Liver (tissue), 9 donors: ENCODE data around the gene EPB41L4B. TPM values are rescaled to one million over a fixed set of nuclear protein-coding genes. Genes with fewer than 3 reads are reported as not detected.
"Not testable (repeated sequence)": the region's sequence is repeated elsewhere in the genome, so short reads cannot be mapped to it uniquely, and the experiment has no call there.

Source experiments
- DNase-seq: peaks from one replicate; pipeline ENCODE4 v3.0.0-alpha.2; 2017; ENCODE audit warnings: low spot score
- H3K27ac ChIP-seq, 2 donors: one replicate each; pipeline ENCODE4 v1.7.0; 2013; ENCODE audit warnings: inconsistent platforms in 2 of 2, low read length in 2 of 2, control low read depth in 1 of 2, low read depth in 1 of 2, mild to moderate bottlenecking in 1 of 2
- H3K27me3 ChIP-seq, 4 donors: one replicate each; pipeline versions ENCODE4 v1.6.1 to v1.7.0; 2013; ENCODE audit warnings: low read length in 3 of 4, inconsistent platforms in 1 of 4, mild to moderate bottlenecking in 1 of 4, moderate library complexity in 1 of 4; ENCODE audit not compliant: control insufficient read depth in 4 of 4, insufficient read depth in 4 of 4
- H3K36me3 ChIP-seq, 4 donors: one replicate each; pipeline versions ENCODE4 v1.6.1 to v1.7.0; 2013; ENCODE audit warnings: low read length in 3 of 4, mild to moderate bottlenecking in 3 of 4, low read depth in 1 of 4, moderate library complexity in 1 of 4; ENCODE audit not compliant: control insufficient read depth in 4 of 4, insufficient read depth in 3 of 4
- H3K4me1 ChIP-seq, 4 donors: one replicate each; pipeline versions ENCODE4 v1.6.1 to v1.7.0; 2013; ENCODE audit warnings: low read length in 3 of 4, mild to moderate bottlenecking in 3 of 4, moderate library complexity in 1 of 4; ENCODE audit not compliant: control insufficient read depth in 4 of 4, insufficient read depth in 4 of 4
- H3K4me3 ChIP-seq, 3 donors: one replicate each; pipeline versions ENCODE4 v1.6.1 to v1.7.0; 2013; ENCODE audit warnings: low read length in 3 of 3, control low read depth in 1 of 3, low read depth in 1 of 3, mild to moderate bottlenecking in 1 of 3
- H3K9ac ChIP-seq, 2 donors: one replicate each; pipeline ENCODE4 v1.7.0; 2013; ENCODE audit warnings: low read length in 2 of 2, mild to moderate bottlenecking in 2 of 2, moderate library complexity in 2 of 2, control low read depth in 1 of 2, low read depth in 1 of 2
- H3K9me3 ChIP-seq, 4 donors: one replicate each; pipeline versions ENCODE4 v1.6.1 to v1.7.0; 2013; ENCODE audit warnings: low read length in 3 of 4; ENCODE audit not compliant: control insufficient read depth in 4 of 4
- EGR1 ChIP-seq, 2 donors: IDR thresholded peaks; 2 replicates each; pipeline ENCODE4 v1.6.1; 2016 to 2018; ENCODE audit warnings: antibody characterized with exemption in 2 of 2, low read depth in 2 of 2
- FOXA1 ChIP-seq: IDR thresholded peaks from 2 replicates; pipeline ENCODE4 v1.6.1; 2016; ENCODE audit warnings: antibody characterized with exemption
- FOXA2 ChIP-seq: IDR thresholded peaks from 2 replicates; pipeline ENCODE4 v1.6.1; 2016; ENCODE audit warnings: antibody characterized with exemption
- GABPA ChIP-seq, 2 donors: IDR thresholded peaks in 1 of 2; conservative IDR thresholded peaks in 1 of 2; 2 replicates each; pipeline ENCODE4 v1.6.1; 2016; ENCODE audit warnings: antibody characterized with exemption in 2 of 2, mild to moderate bottlenecking in 1 of 2, moderate library complexity in 1 of 2
- HNF4G ChIP-seq: IDR thresholded peaks from 2 replicates; pipeline ENCODE4 v1.6.1; 2016; ENCODE audit warnings: antibody characterized with exemption
- JUND ChIP-seq, 2 donors: IDR thresholded peaks; 2 replicates each; pipeline ENCODE4 v1.6.1; 2016; ENCODE audit warnings: antibody characterized with exemption in 2 of 2
- NR2F2 ChIP-seq: IDR thresholded peaks from 2 replicates; pipeline ENCODE4 v1.6.1; 2016; ENCODE audit warnings: antibody characterized with exemption
- RAD21 ChIP-seq, 2 donors: IDR thresholded peaks; 2 replicates each; pipeline ENCODE4 v1.6.1; 2016; ENCODE audit warnings: antibody characterized with exemption in 2 of 2, mild to moderate bottlenecking in 2 of 2
- SP1 ChIP-seq: IDR thresholded peaks from 2 replicates; pipeline ENCODE4 v1.6.1; 2018; ENCODE audit warnings: antibody characterized with exemption, mild to moderate bottlenecking
- TAF1 ChIP-seq: conservative IDR thresholded peaks from 2 replicates; pipeline ENCODE4 v1.6.1; 2016; ENCODE audit warnings: antibody characterized with exemption, mild to moderate bottlenecking
- YY1 ChIP-seq: IDR thresholded peaks from 2 replicates; pipeline ENCODE4 v1.6.1; 2016; ENCODE audit warnings: antibody characterized with exemption, mild to moderate bottlenecking
- WGBS: extraction: QIAGEN DNeasy Blood & Tissue Kit; methylation state at CpG from one replicate; pipeline ENCODE4 v1.1.7; 2013; 5-methylcytosine and 5-hydroxymethylcytosine counted together
- polyA plus RNA-seq, 2 donors: library from polyadenylated mRNA; stranded (reverse) in 1 of 2; unstranded in 1 of 2; fragments of 200-250 nt in 1 of 2; fragments of >200 nt in 1 of 2; fragmentation: Nextera tagmentation in 1 of 2; extraction: Ambion mirVana in 1 of 2; gene quantifications; one replicate each; pipeline versions ENCODE4 v1.2.1 to v1.2.3, GENCODE V29; 2013 to 2015
- total RNA-seq, 2 donors: library from RNA; depleted of rRNA; stranded (reverse); fragments of >200 nt; gene quantifications; one replicate each; pipeline ENCODE4 v1.2.3, GENCODE V29; 2014
- TF ChIP-seq, protein P1 (sequence below): IDR thresholded peaks from 2 replicates; pipeline ENCODE4 v1.6.1; 2016; ENCODE audit warnings: antibody characterized with exemption
- TF ChIP-seq, protein P2 (sequence below): IDR thresholded peaks from 2 replicates; pipeline ENCODE4 v1.6.1; 2016; ENCODE audit warnings: antibody characterized with exemption
- TF ChIP-seq, protein P3 (sequence below): IDR thresholded peaks from 2 replicates; pipeline ENCODE4 v1.6.1; 2016; ENCODE audit warnings: antibody characterized with exemption, mild to moderate bottlenecking
- TF ChIP-seq, protein P4 (sequence below): fragments of 150-350 bp; IDR thresholded peaks from 2 replicates; pipeline ENCODE4 v1.5.1; 2017; ENCODE audit warnings: improper control_type of control experiment, low read depth, low read length; ENCODE audit not compliant: missing input control
- donor health status: healthy.
- donor health status: healthy.
- donor health status: healthy.
- donor health status: healthy.
- donor health status: healthy.

Gene EPB41L4B
- total and polyA plus RNA-seq, 4 donors = 9.9 to 42.6 (median 23.9) TPM

DNA sequence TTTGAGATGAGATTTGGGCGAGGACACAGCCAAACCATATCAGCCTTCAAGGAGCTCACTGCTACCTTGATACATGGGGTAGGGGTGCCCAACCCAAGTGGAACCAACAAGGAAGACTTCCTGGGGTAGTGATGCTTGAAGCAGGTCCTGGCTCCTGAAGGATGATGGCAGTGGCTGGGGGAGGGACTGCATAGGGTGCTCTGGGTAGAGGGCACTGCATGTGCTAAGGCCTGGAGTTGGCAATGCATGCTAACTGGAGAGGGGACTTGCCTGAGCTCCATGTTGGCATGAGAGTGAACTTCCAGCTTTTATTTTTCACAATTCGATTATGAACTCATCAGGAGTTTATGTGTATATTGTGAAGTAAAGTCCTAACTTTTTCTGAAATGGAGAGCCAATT is 95.2 kb downstream of the EPB41L4B start:
- Histone ChIP-seq H3K36me3 (no peaks in the 10 kb centered on the region), H3K4me1 (no peaks in the 10 kb centered on the region), H3K4me3 (no peak overlapping the region), H3K27me3 (no peaks in the 10 kb centered on the region), H3K9me3 (no peaks in the 10 kb centered on the region), H3K9ac (no peak overlapping the region), H3K27ac (no peak overlapping the region)
- no peak for TF ChIP-seq EGR1 (IDR thresholded peaks at IDR 0.05; ENCODE audit: low read depth in 2 of 2)
- TF ChIP-seq YY1 = no peak
- no peak for TF ChIP-seq RAD21 (IDR thresholded peaks at IDR 0.05)
- TF ChIP-seq, protein P1, sequence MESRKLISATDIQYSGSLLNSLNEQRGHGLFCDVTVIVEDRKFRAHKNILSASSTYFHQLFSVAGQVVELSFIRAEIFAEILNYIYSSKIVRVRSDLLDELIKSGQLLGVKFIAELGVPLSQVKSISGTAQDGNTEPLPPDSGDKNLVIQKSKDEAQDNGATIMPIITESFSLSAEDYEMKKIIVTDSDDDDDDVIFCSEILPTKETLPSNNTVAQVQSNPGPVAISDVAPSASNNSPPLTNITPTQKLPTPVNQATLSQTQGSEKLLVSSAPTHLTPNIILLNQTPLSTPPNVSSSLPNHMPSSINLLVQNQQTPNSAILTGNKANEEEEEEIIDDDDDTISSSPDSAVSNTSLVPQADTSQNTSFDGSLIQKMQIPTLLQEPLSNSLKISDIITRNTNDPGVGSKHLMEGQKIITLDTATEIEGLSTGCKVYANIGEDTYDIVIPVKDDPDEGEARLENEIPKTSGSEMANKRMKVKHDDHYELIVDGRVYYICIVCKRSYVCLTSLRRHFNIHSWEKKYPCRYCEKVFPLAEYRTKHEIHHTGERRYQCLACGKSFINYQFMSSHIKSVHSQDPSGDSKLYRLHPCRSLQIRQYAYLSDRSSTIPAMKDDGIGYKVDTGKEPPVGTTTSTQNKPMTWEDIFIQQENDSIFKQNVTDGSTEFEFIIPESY = no peak
- TF ChIP-seq JUND (IDR thresholded peaks at IDR 0.05) = no peak
- no peak for TF ChIP-seq SP1
- TF ChIP-seq HNF4G = no peak
- TF ChIP-seq, protein P2, sequence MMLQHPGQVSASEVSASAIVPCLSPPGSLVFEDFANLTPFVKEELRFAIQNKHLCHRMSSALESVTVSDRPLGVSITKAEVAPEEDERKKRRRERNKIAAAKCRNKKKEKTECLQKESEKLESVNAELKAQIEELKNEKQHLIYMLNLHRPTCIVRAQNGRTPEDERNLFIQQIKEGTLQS = no peak
- no peak for TF ChIP-seq TAF1
- TF ChIP-seq, protein P3, sequence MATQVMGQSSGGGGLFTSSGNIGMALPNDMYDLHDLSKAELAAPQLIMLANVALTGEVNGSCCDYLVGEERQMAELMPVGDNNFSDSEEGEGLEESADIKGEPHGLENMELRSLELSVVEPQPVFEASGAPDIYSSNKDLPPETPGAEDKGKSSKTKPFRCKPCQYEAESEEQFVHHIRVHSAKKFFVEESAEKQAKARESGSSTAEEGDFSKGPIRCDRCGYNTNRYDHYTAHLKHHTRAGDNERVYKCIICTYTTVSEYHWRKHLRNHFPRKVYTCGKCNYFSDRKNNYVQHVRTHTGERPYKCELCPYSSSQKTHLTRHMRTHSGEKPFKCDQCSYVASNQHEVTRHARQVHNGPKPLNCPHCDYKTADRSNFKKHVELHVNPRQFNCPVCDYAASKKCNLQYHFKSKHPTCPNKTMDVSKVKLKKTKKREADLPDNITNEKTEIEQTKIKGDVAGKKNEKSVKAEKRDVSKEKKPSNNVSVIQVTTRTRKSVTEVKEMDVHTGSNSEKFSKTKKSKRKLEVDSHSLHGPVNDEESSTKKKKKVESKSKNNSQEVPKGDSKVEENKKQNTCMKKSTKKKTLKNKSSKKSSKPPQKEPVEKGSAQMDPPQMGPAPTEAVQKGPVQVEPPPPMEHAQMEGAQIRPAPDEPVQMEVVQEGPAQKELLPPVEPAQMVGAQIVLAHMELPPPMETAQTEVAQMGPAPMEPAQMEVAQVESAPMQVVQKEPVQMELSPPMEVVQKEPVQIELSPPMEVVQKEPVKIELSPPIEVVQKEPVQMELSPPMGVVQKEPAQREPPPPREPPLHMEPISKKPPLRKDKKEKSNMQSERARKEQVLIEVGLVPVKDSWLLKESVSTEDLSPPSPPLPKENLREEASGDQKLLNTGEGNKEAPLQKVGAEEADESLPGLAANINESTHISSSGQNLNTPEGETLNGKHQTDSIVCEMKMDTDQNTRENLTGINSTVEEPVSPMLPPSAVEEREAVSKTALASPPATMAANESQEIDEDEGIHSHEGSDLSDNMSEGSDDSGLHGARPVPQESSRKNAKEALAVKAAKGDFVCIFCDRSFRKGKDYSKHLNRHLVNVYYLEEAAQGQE = no peak
- no peak for TF ChIP-seq GABPA (IDR thresholded peaks at IDR 0.05 in 1 of 2, conservative IDR thresholded peaks at IDR 0.05 in 1 of 2)
- TF ChIP-seq, protein P4, sequence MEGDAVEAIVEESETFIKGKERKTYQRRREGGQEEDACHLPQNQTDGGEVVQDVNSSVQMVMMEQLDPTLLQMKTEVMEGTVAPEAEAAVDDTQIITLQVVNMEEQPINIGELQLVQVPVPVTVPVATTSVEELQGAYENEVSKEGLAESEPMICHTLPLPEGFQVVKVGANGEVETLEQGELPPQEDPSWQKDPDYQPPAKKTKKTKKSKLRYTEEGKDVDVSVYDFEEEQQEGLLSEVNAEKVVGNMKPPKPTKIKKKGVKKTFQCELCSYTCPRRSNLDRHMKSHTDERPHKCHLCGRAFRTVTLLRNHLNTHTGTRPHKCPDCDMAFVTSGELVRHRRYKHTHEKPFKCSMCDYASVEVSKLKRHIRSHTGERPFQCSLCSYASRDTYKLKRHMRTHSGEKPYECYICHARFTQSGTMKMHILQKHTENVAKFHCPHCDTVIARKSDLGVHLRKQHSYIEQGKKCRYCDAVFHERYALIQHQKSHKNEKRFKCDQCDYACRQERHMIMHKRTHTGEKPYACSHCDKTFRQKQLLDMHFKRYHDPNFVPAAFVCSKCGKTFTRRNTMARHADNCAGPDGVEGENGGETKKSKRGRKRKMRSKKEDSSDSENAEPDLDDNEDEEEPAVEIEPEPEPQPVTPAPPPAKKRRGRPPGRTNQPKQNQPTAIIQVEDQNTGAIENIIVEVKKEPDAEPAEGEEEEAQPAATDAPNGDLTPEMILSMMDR = no peak
- no peak for TF ChIP-seq FOXA1
- TF ChIP-seq FOXA2 = no peak
- TF ChIP-seq NR2F2 = no peak
- WGBS = 73% methylated on average over 2 of the region's 2 CpGs
- no peak for DNase-seq

DNA sequence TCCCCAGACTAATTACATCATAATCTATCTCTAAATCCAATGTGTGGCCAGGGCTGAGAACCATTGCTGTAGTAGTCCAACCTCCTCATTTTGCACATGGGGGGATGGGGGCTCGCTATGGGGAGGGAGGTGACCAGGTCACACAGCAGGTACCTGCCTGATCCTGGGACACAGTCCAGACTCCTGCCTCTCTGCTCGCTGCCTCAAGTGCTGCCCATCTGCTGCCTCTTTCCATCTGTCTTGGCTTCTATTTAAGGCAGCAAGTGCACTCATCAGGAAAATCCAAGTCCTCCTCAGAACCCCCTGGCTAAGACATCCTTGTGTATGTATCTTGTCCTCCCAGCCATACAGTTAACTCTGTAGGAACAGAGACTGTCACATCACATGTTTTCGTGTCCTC is 96.1 kb downstream of the EPB41L4B start:
- TF ChIP-seq, protein P3 = no peak
- TF ChIP-seq, protein P4 = no peak
- TF ChIP-seq FOXA1 (no peak), EGR1 (IDR thresholded peaks at IDR 0.05; ENCODE audit: low read depth in 2 of 2) (no peak)
- Histone ChIP-seq H3K4me1 (no peaks in the 10 kb centered on the region), H3K27ac (no peak overlapping the region), H3K4me3 (no peak overlapping the region), H3K9me3 (no peaks in the 10 kb centered on the region), H3K9ac (no peak overlapping the region), H3K36me3 (no peaks in the 10 kb centered on the region), H3K27me3 (no peaks in the 10 kb centered on the region)
- WGBS = 87% methylated on average over 3 of the region's 3 CpGs
- DNase-seq = no peak

DNA sequence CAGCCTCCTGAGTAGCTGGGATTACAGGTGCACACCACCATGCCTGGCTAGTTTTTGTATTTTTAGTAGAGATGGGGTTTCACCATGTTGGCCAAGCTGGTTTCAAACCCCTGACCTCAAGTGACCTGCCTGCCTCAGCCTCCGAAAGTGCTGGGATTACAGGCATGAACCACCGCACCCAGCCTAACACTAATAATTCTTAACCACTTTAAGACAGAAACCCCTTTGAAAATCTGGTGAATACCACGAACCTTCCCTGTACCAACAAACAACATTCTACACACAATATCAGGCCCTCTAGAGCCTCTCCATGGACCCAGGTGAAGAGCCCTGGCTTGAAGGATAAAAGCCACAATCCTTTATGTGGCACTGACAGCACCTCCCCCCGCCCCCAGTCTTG is 102.6 kb downstream of the EPB41L4B start:
- H3K4me1 ChIP-seq, H3K27ac ChIP-seq, H3K27me3 ChIP-seq, DNase-seq, H3K9me3 ChIP-seq, H3K4me3 ChIP-seq, H3K36me3 ChIP-seq, H3K9ac ChIP-seq: not testable (repeated sequence)
- 92% methylated on average over 4 of the region's 4 CpGs for WGBS
